ENCODE results near the gene ABCG1. TPM values are rescaled to one million over a fixed set of nuclear protein-coding genes. Genes with fewer than 3 reads are reported as not detected.

The ABCG1 gene
- polyA plus RNA-seq, 1 donor from 2014 or later, result 14.2 TPM

DNA sequence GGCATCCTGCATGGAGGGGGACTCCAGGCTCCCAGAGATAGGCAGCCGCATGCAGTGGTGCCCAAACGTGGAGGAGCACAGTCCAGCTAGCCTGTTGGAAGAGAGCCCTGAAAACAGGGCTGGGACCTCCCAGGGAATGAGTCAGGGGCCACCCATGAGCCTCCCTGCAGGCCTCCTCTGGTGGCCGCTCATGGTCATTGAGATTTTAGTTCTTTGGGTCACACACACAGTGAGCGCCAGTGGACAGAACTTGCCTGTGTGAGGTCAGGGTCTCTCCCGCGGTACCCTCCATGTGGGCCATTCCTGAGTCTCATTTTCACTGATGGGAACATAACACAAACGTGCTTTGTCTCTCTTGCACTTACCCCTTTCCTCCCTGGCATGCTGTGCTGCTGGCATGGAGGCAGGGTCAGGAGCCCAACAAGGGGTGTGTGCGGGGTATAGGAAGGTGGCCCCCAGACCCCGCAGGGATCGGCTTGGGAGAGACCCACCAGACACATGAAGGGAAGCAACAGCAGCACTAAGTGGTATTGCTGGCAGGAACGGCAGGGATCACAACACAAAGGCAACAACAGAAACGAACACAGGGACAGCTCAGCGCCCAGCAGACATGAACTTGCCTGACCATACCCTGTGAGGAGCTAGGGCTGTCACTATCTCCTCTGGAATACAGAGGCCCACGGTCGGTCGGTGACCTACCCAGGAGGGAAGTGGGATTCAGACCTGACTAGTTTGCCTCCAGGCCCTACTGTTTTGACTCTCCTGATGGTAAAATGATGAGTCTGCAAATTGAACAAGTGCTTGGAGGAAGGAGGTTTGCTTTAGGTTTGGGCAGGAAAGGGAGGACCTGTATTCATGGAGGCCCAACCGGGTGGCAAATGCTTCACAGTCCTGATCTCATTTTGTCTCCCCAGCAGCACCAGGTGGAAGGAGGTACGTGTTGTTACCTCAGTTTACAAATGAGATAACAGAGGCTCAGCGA lies 31.8 kb downstream of the ABCG1 start:
- no peaks in the 10 kb centered on the region for H3K9me3 ChIP-seq (ENCODE audit: low read length)
- H3K4me3 ChIP-seq (ENCODE audit: low read length), result no peak overlapping the region
- no peaks in the 10 kb centered on the region for H3F3A ChIP-seq (ENCODE audit: insufficient read depth, low read length, poor library complexity, severe bottlenecking)
- H3K79me2 ChIP-seq (replicated peaks; ENCODE audit: insufficient read depth, low read length), result no peaks in the 10 kb centered on the region
- H3K9ac ChIP-seq (ENCODE audit: low read length), result no peak overlapping the region
- no peak overlapping the region for H3K4me2 ChIP-seq (ENCODE audit: low read length)
- H2AFZ ChIP-seq (ENCODE audit: low read depth, low read length), result no peak overlapping the region
- H3K27ac ChIP-seq (ENCODE audit: low read length), result no peak overlapping the region
- no peaks in the 10 kb centered on the region for H4K20me1 ChIP-seq (ENCODE audit: insufficient read depth)
- no peaks in the 10 kb centered on the region for H3K9me2 ChIP-seq (ENCODE audit: insufficient read depth, low read length)
- H3K27me3 ChIP-seq (ENCODE audit: insufficient read depth, low read depth, low read length), result no peaks in the 10 kb centered on the region
- no peaks in the 10 kb centered on the region for H3K36me3 ChIP-seq (ENCODE audit: insufficient read depth, low read length)
- TF ChIP-seq EZH2 (IDR thresholded peaks at IDR 0.05; ENCODE audit: borderline replicate concordance, insufficient read depth, low read length, poor library complexity, severe bottlenecking) (no peak), EP300 (conservative IDR thresholded peaks at IDR 0.05; ENCODE audit: poor library complexity, severe bottlenecking) (no peak), POLR2AphosphoS5 (IDR thresholded peaks at IDR 0.05) (no peak), CTCF (IDR thresholded peaks at IDR 0.05; ENCODE audit: poor library complexity, severe bottlenecking) (no peak), MXI1 (conservative IDR thresholded peaks at IDR 0.05; ENCODE audit: poor library complexity, severe bottlenecking) (no peak)
- TF ChIP-seq, protein P1, sequence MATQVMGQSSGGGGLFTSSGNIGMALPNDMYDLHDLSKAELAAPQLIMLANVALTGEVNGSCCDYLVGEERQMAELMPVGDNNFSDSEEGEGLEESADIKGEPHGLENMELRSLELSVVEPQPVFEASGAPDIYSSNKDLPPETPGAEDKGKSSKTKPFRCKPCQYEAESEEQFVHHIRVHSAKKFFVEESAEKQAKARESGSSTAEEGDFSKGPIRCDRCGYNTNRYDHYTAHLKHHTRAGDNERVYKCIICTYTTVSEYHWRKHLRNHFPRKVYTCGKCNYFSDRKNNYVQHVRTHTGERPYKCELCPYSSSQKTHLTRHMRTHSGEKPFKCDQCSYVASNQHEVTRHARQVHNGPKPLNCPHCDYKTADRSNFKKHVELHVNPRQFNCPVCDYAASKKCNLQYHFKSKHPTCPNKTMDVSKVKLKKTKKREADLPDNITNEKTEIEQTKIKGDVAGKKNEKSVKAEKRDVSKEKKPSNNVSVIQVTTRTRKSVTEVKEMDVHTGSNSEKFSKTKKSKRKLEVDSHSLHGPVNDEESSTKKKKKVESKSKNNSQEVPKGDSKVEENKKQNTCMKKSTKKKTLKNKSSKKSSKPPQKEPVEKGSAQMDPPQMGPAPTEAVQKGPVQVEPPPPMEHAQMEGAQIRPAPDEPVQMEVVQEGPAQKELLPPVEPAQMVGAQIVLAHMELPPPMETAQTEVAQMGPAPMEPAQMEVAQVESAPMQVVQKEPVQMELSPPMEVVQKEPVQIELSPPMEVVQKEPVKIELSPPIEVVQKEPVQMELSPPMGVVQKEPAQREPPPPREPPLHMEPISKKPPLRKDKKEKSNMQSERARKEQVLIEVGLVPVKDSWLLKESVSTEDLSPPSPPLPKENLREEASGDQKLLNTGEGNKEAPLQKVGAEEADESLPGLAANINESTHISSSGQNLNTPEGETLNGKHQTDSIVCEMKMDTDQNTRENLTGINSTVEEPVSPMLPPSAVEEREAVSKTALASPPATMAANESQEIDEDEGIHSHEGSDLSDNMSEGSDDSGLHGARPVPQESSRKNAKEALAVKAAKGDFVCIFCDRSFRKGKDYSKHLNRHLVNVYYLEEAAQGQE (IDR thresholded peaks at IDR 0.05; ENCODE audit: borderline replicate concordance), result no peak

DNA sequence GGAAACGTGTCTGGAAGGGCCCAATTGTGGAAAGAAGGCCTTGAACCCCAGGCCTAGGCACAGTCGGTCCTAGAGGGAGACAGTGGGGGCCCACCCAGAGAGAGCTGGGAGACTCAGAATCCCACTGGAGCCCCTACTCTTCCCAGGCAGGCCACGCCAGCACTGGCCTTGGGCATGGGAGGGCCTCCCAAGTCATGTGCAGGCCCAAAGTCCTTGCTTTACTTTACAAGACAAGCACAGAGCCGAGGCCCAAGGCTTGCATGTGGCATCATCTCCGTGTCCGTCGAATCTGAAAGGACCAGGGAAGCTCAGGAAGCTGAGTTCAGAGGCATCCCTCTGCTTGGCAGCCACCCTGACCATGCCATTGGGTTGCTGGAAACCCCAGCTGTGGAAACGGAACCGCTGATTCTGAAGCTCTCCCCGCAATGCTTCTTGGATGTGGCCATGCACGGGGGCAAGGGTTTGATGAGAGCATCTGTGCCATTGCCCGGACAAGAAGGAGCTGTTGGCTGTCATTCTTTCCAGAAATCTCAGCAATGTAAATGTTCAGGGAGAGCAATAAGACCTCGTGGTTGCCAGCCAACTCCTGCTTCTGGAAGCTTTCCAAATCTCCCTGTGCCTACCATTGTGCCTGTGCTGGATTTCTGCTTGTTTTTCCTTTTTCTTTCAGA lies 32.8 kb downstream of the ABCG1 start:
- Histone ChIP-seq H3K4me3 (ENCODE audit: low read length) (no peak overlapping the region), H3K9me2 (ENCODE audit: insufficient read depth, low read length) (no peaks in the 10 kb centered on the region)

More for the DNA sequence above, 32.8 kb downstream of the ABCG1 start:
- H3K9ac ChIP-seq (ENCODE audit: low read length), result no peak overlapping the region
- no peaks in the 10 kb centered on the region for H3F3A ChIP-seq (ENCODE audit: insufficient read depth, low read length, poor library complexity, severe bottlenecking)
- no peak overlapping the region for H3K4me2 ChIP-seq (ENCODE audit: low read length)
- H4K20me1 ChIP-seq (ENCODE audit: insufficient read depth), result no peaks in the 10 kb centered on the region
- H3K27me3 ChIP-seq (ENCODE audit: insufficient read depth, low read depth, low read length), result no peaks in the 10 kb centered on the region
- H3K27ac ChIP-seq (ENCODE audit: low read length), result no peak overlapping the region
- TF ChIP-seq RAD21 (conservative IDR thresholded peaks at IDR 0.05), result no peak
- TF ChIP-seq, protein P1 (IDR thresholded peaks at IDR 0.05; ENCODE audit: borderline replicate concordance), result no peak
- TF ChIP-seq EZH2 (IDR thresholded peaks at IDR 0.05; ENCODE audit: borderline replicate concordance, insufficient read depth, low read length, poor library complexity, severe bottlenecking), result no peak
- no peak for TF ChIP-seq TAF1 (IDR thresholded peaks at IDR 0.05; ENCODE audit: low read depth)
- no peak for TF ChIP-seq MXI1 (conservative IDR thresholded peaks at IDR 0.05; ENCODE audit: poor library complexity, severe bottlenecking)
- TF ChIP-seq POLR2AphosphoS5 (IDR thresholded peaks at IDR 0.05), result no peak
- TF ChIP-seq CTCF (IDR thresholded peaks at IDR 0.05; ENCODE audit: poor library complexity, severe bottlenecking), result no peak
- TF ChIP-seq EP300 (conservative IDR thresholded peaks at IDR 0.05; ENCODE audit: poor library complexity, severe bottlenecking), result no peak
- no peak for TF ChIP-seq SMC3 (conservative IDR thresholded peaks at IDR 0.05; ENCODE audit: poor library complexity)
- no peaks in the 10 kb centered on the region for H3K36me3 ChIP-seq (ENCODE audit: insufficient read depth, low read length)
- H2AFZ ChIP-seq (ENCODE audit: low read depth, low read length), result no peak overlapping the region
- H3K79me2 ChIP-seq (replicated peaks; ENCODE audit: insufficient read depth, low read length), result no peaks in the 10 kb centered on the region
- H3K9me3 ChIP-seq (ENCODE audit: low read length), result no peaks in the 10 kb centered on the region
